Neural progenitor cell (in vitro differentiated cells): ENCODE data around the gene CAB39L. TPM values are rescaled to one million over a fixed set of nuclear protein-coding genes. Genes with fewer than 3 reads are reported as not detected.
"Not testable (repeated sequence)": the region's sequence is repeated elsewhere in the genome, so short reads cannot be mapped to it uniquely, and the experiment has no call there.

ENCODE experiments used
- DNase-seq: peaks from one replicate; pipeline ENCODE4 v3.0.0-alpha.2; 2016; ENCODE audit warnings: low spot score
- H2AFZ ChIP-seq: fragments of 200-600 bp; sonication (generic); replicated peaks from 2 replicates; pipeline ENCODE4 v1.6.1; 2016; ENCODE audit warnings: antibody characterized with exemption
- H3F3A ChIP-seq: fragments of 200-600 bp; sonication (generic); 2 replicates; pipeline ENCODE4 v1.6.1; 2016; ENCODE audit warnings: antibody characterized with exemption, low read depth
- H3K27ac ChIP-seq: fragments of 200-600 bp; sonication (generic); 2 replicates; pipeline ENCODE4 v1.5.1; 2016; ENCODE audit warnings: mild to moderate bottlenecking
- H3K27me3 ChIP-seq: fragments of 200-600 bp; sonication (generic); 2 replicates; pipeline ENCODE4 v1.6.1; 2016; ENCODE audit warnings: mild to moderate bottlenecking, moderate library complexity
- H3K36me3 ChIP-seq: fragments of 200-600 bp; sonication (generic); 2 replicates; pipeline ENCODE4 v1.5.1; 2016
- H3K4me1 ChIP-seq: fragments of 200-600 bp; sonication (generic); 2 replicates; pipeline ENCODE4 v1.6.1; 2016; ENCODE audit warnings: mixed run types
- H3K4me2 ChIP-seq: fragments of 200-600 bp; sonication (generic); 2 replicates; pipeline ENCODE4 v1.6.1; 2016
- H3K4me3 ChIP-seq: fragments of 200-600 bp; sonication (generic); 2 replicates; pipeline ENCODE4 v1.5.1; 2016
- H3K79me2 ChIP-seq: fragments of 200-600 bp; sonication (generic); 2 replicates; pipeline ENCODE4 v1.6.1; 2016; ENCODE audit warnings: low read depth
- H3K9ac ChIP-seq: fragments of 200-600 bp; sonication (generic); 2 replicates; pipeline ENCODE4 v1.6.1; 2016
- H3K9me3 ChIP-seq: fragments of 200-600 bp; sonication (generic); 2 replicates; pipeline ENCODE4 v1.5.1; 2016; ENCODE audit warnings: low read depth
- H4K20me1 ChIP-seq: fragments of 200-600 bp; sonication (generic); 2 replicates; pipeline ENCODE4 v1.6.1; 2016; ENCODE audit warnings: low read depth
- H3K27ac Mint-ChIP-seq: 3 replicates; pipeline ENCODE4 v1.8.0; 2021; ENCODE audit warnings: mixed read lengths
- H3K27me3 Mint-ChIP-seq: 2 replicates; pipeline ENCODE4 v1.8.0; 2022; ENCODE audit warnings: low read depth, mild to moderate bottlenecking, inconsistent platforms, moderate library complexity, mixed read lengths; ENCODE audit not compliant: insufficient read depth
- H3K36me3 Mint-ChIP-seq: 3 replicates; pipeline ENCODE4 v1.8.0; 2021; ENCODE audit warnings: mixed read lengths
- H3K4me1 Mint-ChIP-seq: 3 replicates; pipeline ENCODE4 v1.8.0; 2021; ENCODE audit warnings: mixed read lengths
- H3K4me3 Mint-ChIP-seq: 3 replicates; pipeline ENCODE4 v1.8.0; 2021; ENCODE audit warnings: mild to moderate bottlenecking, moderate library complexity, mixed read lengths
- H3K9me3 Mint-ChIP-seq: 3 replicates; pipeline ENCODE4 v1.8.0; 2020; ENCODE audit warnings: mixed read lengths
- CTCF ChIP-seq: fragments of 200-600 bp; sonication (generic); IDR thresholded peaks from 2 replicates; pipeline ENCODE4 v1.5.1; 2017; ENCODE audit warnings: antibody characterized with exemption, mild to moderate bottlenecking
- EZH2 ChIP-seq: fragments of 200-600 bp; sonication (generic); IDR thresholded peaks from 2 replicates; pipeline ENCODE4 v1.6.1; 2017; ENCODE audit warnings: antibody characterized with exemption, mild to moderate bottlenecking, moderate library complexity
- EZH2phosphoT487 ChIP-seq: fragments of 200-600 bp; sonication (generic); IDR thresholded peaks from 2 replicates; pipeline ENCODE4 v1.6.1; 2017; ENCODE audit warnings: antibody characterized with exemption
- total RNA-seq: library from RNA; depleted of rRNA; stranded (reverse); fragments of >200 nt; gene quantifications from 2 replicates; pipeline ENCODE4 v1.2.3, GENCODE V29; 2015; ENCODE audit warnings: low replicate concordance

CAB39L gene
- total RNA-seq, 1 donor from 2014 or later = 18.1 TPM

- no peaks in the 10 kb centered on the region for H3K4me1 ChIP-seq
- no peaks in the 10 kb centered on the region for H3F3A ChIP-seq
- H3K4me3 ChIP-seq = no peak overlapping the region
- no peak for DNase-seq
- no peak overlapping the region for H2AFZ ChIP-seq
- Mint-ChIP-seq H3K4me3 (no peak overlapping the region), H3K27ac (no peak overlapping the region), H3K27me3 (no peaks in the 10 kb centered on the region), H3K4me1 (no peaks in the 10 kb centered on the region), H3K36me3 (peaks cover 2% of the 10 kb centered on the region), H3K9me3 (no peaks in the 10 kb centered on the region)
- no peak overlapping the region for H3K4me2 ChIP-seq
- TF ChIP-seq CTCF (no peak), EZH2phosphoT487 (no peak), EZH2 (no peak)
- H3K27me3 ChIP-seq = no peaks in the 10 kb centered on the region
- no peak overlapping the region for H3K9ac ChIP-seq
- no peaks in the 10 kb centered on the region for H3K79me2 ChIP-seq
- no peaks in the 10 kb centered on the region for H3K9me3 ChIP-seq
- no peak overlapping the region for H3K27ac ChIP-seq
- H4K20me1 ChIP-seq = no peaks in the 10 kb centered on the region
- H3K36me3 ChIP-seq = no peaks in the 10 kb centered on the region
These were observed 113.9 kb downstream of the CAB39L start for GRCh38 chr13:49329831-49330545.

- H3K4me3 Mint-ChIP-seq, H3K27me3 Mint-ChIP-seq, H3K4me1 Mint-ChIP-seq: not testable (repeated sequence)
These were observed 116.7 kb downstream of the CAB39L start for GRCh38 chr13:49327145-49327544.

GRCh38 chr13:49326222-49326917, 117.5 kb downstream of the CAB39L start:
- H2AFZ ChIP-seq = no peak overlapping the region
- H3K4me3 ChIP-seq = no peak overlapping the region
- H3K79me2 ChIP-seq = no peaks in the 10 kb centered on the region
- H3K36me3 Mint-ChIP-seq = no peaks in the 10 kb centered on the region
- no peaks in the 10 kb centered on the region for H3K27me3 Mint-ChIP-seq
- no peak overlapping the region for H3K4me3 Mint-ChIP-seq
- no peaks in the 10 kb centered on the region for H3F3A ChIP-seq
- no peaks in the 10 kb centered on the region for H3K9me3 ChIP-seq
- no peaks in the 10 kb centered on the region for H3K4me1 ChIP-seq
- no peak overlapping the region for H3K27ac ChIP-seq
- no peak overlapping the region for H3K27ac Mint-ChIP-seq
- H3K9me3 Mint-ChIP-seq = no peaks in the 10 kb centered on the region
- no peak overlapping the region for H3K9ac ChIP-seq
- TF ChIP-seq EZH2phosphoT487 (no peak), CTCF (no peak), EZH2 (no peak)
- H4K20me1 ChIP-seq = no peaks in the 10 kb centered on the region
- H3K4me2 ChIP-seq = no peak overlapping the region
- DNase-seq = no peak
- no peaks in the 10 kb centered on the region for H3K27me3 ChIP-seq
- no peaks in the 10 kb centered on the region for H3K4me1 Mint-ChIP-seq
- no peaks in the 10 kb centered on the region for H3K36me3 ChIP-seq

More at GRCh38 chr13:49327145-49327544, 116.7 kb downstream of the CAB39L start:
- H2AFZ ChIP-seq, H3K36me3 Mint-ChIP-seq, H3K79me2 ChIP-seq, DNase-seq, H3K4me1 ChIP-seq, H3K9ac ChIP-seq, H3F3A ChIP-seq, H3K27ac ChIP-seq, H3K36me3 ChIP-seq, H3K9me3 ChIP-seq, H3K9me3 Mint-ChIP-seq, H3K4me3 ChIP-seq, H3K4me2 ChIP-seq, H4K20me1 ChIP-seq, H3K27ac Mint-ChIP-seq, H3K27me3 ChIP-seq: not testable (repeated sequence)

GRCh38 chr13:49323344-49323743, 120.5 kb downstream of the CAB39L start:
- no peaks in the 10 kb centered on the region for H3K36me3 ChIP-seq
- no peaks in the 10 kb centered on the region for H3K27me3 ChIP-seq
- no peak overlapping the region for H3K27ac ChIP-seq
- no peaks in the 10 kb centered on the region for H3F3A ChIP-seq
- Mint-ChIP-seq H3K4me1 (no peaks in the 10 kb centered on the region), H3K9me3 (no peaks in the 10 kb centered on the region), H3K27ac (no peak overlapping the region), H3K4me3 (no peak overlapping the region), H3K36me3 (no peaks in the 10 kb centered on the region), H3K27me3 (peaks cover 2% of the 10 kb centered on the region)
- DNase-seq = no peak
- no peak for TF ChIP-seq EZH2phosphoT487
- no peak overlapping the region for H2AFZ ChIP-seq
- H3K9me3 ChIP-seq = no peaks in the 10 kb centered on the region
- H3K4me3 ChIP-seq = no peak overlapping the region
- H3K4me2 ChIP-seq = no peak overlapping the region
- no peaks in the 10 kb centered on the region for H3K79me2 ChIP-seq
- no peak overlapping the region for H3K9ac ChIP-seq
- H3K4me1 ChIP-seq = no peaks in the 10 kb centered on the region
- H4K20me1 ChIP-seq = no peaks in the 10 kb centered on the region
